GM19468 (cell line): ENCODE measurements around the gene LMX1A.

Experiments used
- ATAC-seq: cut with Tn5 transposase; IDR thresholded peaks from one replicate; pipeline ENCODE4 v1.9.1; 2021; ENCODE audit warnings: mild to moderate bottlenecking, moderate library complexity, moderate number of reproducible peaks; ENCODE audit not compliant: unreplicated experiment; ENCODE audit errors: extremely low read depth

LMX1A gene

DNA sequence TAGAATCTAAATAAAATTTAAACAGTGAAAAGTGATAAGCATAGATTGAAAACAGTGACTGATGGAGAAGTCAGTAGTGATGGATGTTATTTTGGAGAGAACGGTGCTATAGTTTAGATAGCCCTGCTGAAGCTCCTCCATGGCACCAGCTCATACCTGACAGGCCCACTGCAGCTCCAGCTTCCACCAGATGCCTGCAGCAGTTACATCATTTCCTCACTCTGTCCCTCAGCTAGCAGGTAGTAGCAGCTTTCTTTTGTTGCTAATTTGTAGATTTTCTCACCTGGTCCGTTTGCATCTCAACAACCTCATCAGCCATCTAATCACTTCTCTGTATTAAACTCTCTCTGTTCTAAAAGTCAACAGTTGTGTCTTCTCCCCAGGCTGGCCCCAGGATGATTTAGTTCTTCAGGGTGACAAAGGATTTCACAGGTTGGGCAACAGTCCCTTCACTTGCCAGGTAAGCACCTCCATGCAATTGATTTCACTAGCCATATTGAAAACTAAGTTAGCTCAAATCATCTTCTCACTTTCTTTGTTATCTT is 128.3 kb downstream of the LMX1A start:
- no peak for ATAC-seq

DNA sequence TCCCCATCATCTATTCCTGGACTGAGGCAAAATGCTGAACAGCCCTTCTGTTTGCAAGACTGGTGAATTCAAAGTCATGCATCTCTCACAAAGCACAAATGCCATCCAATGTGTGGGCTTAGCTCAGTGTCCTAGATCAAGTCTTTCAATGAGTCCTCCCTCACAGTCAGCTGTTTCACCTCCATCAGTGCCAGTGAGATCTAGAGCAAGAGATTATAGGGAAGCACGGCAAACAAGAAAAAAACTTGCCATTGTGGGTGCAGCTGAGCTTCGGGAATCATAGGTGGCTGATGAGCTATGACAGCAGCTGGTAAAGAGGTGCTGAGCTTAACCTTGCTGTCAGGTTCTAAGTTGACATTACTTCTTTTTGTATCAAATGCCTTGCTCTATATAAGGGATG is 130.2 kb downstream of the LMX1A start:
- ATAC-seq: no peak

DNA sequence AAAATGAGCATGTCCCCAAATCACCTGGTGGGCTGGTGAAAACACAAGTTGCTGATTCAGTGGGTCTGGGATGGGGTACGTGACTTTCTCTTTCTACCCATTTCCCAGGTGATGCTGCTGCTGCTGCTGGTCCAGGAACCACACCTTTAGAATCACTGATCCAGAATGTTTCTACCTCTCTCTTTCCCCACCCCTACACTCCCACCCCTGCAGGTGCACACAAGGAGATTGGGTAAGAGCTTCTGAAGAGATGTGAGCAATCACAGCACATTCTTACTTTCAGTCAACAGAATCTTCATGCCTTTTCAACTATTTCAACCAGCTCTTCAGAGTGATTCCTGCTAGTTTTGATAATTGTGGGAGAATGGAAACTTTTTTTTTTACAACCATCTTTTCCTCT is 130.9 kb downstream of the LMX1A start:
- ATAC-seq: no peak

DNA sequence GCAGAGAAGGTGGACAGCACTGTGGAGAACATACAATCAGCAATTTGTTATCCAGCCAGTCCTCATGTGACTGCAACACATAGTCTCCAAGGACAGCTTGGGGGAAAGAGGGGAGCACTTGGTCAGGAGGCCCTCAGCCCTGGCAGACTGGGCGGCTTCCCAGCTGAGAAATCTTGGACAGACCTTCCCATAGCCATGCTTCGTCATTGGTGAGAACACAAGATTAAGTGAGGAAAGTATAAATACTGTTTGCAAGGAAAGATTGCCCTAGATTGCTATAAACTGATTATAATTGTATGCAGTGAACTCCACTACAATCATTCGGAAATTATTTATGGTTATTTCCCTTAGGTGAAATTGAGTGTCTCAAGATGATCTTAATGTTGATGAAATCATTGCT is 131.5 kb downstream of the LMX1A start:
- no peak for ATAC-seq

DNA sequence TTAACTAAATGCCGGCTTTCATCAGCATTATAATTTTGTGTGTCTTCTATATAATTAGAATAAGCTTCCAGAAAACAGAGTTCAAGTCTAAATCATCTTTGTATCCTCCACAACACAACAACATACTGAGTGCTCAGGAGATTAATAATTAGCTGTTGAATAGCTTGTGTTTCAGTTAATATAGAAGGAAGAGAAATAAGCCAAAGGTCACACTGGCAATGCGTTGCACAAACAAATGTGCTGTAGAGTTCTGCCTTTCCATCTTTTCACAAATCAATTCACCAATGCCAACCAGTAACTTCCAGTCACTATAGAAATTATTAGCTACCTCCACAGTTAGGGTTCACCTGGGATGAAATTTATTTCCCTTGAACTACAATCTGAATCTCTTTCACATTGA is 132.0 kb downstream of the LMX1A start:
- ATAC-seq: no peak

DNA sequence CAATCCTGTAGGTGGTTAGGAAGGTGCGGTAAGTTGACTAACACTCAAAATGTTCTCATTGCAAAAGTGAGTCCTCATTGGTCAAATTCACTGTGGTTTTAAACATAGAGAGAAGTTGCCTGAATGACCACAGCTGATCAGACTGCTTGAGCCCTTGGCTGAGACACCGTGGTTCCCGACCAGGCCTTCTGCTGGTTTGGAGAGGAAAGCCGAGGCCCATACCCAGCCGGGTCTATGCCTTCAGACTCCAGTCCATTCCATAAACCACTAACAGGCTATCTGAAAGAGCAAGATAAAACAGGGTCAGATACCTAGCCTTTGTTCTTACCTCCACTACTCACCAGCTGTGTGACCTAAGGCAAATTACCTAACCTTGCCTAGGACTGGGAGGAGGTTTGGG is 133.9 kb downstream of the LMX1A start:
- ATAC-seq: no peak

DNA sequence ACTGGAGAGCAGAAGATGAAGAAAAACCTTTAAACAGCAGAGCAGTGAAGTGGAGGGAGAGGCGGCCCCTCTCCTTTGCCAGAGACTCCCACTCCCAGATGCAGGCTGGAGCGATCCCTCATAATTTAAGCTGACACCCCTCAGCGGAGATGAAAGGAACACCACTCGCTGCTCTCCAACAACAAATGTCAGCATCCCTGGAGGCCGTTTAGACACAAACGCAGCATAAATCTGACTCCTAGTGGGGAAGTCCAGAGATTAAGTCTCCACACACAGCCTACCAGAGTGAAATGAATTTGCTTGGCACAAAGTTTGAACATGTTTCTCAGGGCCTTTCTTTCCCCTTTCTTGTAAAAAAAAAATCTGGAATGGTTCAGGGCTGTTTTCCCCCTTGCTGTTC is 137.8 kb downstream of the LMX1A start:
- no peak for ATAC-seq

DNA sequence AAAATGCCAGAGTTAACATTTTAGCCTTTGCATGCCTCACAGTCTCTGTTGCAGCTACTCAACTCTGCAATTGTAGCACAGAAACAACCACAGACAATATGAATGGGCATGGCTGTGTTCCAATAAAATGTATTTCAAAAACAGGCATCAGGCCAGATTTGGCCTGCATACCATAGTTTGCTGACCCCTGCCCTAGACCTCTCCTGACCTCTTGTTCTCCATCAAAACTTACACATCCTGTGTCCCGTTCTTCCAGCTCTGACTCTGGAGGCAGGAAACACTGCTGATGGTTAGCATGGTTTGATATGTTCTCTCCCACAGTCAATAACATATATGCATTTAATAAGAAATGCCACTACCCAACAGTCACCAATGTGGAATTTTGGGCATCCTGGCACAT is 138.6 kb downstream of the LMX1A start:
- ATAC-seq: no peak

DNA sequence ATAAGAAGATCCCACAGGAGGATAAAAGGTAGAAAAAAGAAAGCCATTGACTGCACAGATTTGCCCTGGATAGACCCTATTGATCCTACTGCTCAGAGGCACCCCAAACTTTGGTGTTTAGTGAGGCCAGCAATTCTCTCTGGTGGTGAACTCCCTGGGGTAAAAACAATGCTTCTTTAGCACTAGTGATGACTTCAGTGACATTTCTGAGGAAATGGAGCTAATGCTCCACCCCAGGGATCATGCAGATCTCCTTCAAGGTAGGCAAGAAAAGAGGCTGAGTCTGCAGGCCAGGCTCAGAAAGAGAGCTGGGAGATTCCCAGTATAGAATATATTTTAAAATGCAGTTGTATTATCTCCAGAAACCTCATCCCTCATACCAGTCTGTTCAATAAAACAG is 140.3 kb downstream of the LMX1A start:
- ATAC-seq: no peak

DNA sequence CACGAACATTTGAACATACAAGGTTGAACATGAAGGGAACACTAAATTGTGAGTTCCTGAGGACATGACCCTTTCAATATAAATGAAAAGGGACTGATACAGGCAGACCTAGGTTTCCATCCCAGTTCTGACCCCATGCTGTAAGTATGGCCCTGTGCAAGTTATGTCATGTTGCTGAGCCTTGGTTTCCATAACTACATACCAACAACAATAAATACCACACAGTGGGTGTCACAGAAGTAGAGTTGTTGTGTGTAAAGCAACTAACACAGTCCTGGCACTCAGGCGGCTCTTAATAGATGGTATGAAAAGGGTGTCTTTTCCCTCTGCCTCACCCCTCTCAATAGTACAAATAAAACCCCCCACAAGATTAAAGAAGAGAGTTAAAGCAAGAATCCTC is 140.8 kb downstream of the LMX1A start:
- no peak for ATAC-seq

DNA sequence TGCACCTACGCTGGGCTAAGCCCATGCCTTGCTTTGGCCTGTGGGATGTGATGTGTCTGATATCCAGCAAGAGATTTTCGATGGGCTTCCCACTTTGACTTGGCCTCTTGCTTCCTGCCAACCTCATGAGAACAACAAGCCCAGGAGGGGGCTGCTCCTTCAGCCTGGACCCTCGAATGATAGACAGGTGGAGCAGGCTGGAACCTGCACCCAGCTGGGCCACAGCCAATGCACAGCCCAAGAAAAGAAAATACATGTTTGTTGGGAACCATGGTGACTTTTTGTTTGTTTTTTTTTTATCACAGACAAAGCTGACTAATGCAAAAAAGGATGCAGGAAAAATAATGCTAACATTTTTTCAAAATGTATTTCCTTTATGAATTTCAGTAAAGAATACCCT is 144.3 kb downstream of the LMX1A start:
- no peak for ATAC-seq

DNA sequence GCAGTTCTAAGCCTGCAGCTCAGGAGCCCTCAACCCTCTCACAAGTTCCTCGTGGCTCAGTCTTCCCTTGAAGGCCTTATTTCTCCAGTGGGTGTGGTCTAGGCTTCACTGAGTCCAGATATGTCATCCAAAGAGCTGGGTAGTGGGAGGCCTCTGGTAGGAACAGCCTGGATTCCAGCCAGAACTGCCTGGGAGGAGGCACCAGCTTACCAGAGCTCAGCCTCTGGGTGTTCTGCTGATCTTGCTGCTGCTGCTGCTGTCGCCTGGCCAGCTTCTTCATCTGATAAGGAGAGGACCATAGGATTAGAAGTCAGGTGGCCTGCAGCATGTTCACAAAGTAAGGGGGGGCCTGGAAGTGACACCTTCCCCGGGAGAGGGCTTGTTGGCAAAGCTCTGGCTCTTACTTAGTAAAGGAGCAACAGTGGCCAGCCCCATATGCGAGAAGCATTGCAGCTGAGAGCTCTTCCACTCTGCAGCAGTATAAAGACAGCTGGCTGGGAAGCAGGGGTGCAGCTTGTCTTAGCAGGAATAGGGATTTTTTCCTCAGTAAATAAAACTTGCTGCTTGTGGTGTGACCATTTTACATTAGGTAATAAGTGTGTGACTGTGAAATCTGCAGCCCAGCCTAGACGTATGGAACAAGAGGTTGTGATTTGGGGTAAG is 148.5 kb downstream of the LMX1A start:
- no peak for ATAC-seq

DNA sequence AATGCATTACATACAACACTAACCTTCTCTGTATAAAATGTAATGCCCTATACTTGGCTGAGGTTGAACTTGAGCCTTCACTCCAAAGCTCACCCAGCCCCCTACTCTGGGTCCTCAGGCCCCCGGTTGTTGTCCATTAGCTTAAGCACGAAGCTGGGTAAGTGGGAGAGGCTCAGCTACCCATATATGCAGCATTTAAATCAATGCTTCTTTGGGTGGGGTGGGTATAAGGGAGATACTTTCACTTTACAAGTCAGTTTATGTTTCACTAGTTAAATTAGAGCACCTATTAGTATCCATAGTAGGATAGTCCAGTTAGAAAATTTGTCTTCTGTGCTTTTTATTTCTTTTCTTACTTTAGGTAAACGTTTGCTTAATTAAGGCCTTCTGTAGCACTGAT is 151.4 kb downstream of the LMX1A start:
- no peak for ATAC-seq

DNA sequence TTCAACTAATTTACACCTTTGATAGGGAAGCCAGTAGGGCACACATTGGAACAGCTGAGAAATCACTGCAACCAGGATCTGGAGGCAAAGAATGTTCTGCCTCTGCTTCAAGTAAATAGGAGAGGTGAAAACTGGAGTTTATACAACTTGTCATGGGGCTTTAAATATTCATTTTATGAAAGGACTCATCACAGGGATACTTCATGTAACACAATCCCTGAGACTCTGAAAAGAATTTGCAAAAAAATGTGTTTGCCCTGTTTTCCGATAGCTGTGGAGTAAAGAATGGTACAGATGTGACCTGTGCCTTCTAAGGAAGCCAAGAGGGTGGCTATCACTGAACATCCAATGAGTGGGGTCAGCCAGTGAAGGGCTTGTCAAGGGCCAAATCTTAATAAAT is 152.0 kb downstream of the LMX1A start:
- ATAC-seq: no peak

DNA sequence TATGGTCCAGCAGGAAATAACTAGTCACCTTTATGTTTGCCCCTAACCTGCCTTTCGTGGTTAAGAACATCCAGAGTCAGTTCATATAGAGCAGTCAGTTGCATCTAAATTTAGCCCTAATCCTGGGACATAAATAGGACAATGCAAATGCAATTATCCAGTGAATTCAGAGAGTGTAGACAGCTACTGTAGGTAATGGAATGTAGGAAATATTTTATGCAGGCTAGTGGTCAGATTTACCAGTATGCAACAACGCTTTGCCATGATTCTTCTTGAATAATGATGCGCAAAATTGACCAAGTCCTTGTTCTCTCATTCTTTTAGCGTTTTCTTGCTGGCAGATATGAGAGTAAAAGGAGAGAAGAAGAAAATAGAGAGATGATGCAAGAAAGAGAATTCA is 165.4 kb downstream of the LMX1A start:
- no peak for ATAC-seq

DNA sequence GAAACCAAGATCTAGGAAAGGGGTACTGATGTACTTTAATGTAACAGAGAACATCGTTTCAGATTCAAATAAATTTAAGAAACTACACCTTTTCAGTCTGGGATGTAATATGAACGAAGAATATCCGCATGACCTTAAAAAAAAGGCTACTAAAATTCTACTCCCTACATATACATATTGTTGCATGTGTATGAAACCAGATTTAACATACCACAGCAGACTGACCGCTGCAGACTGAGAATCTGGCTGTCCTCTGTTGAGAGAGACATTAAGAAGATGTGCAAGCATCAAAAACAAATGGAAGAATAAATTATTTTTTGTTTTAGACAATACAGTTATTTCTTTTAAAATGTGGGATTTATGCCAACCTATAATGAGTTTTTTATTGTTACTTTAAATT is 166.6 kb downstream of the LMX1A start:
- ATAC-seq: no peak

DNA sequence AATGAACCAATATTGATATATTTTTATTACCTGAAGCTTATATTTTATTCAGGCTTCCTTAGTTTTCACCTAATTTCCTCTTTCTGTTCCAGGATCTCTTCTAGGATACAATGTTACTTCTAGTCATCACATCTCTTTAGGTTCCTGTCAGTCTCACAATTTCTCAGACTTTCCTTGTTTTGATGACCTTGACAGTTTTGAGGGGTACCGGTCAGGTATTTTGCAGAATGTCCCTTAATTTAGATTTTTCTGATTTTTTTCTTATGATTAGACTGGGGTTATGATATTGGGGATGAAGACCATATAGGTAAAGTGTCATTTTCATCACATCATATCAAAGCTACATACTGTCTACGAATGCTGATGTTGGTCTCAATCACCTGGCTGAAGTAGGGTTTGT is 167.5 kb downstream of the LMX1A start:
- no peak for ATAC-seq

DNA sequence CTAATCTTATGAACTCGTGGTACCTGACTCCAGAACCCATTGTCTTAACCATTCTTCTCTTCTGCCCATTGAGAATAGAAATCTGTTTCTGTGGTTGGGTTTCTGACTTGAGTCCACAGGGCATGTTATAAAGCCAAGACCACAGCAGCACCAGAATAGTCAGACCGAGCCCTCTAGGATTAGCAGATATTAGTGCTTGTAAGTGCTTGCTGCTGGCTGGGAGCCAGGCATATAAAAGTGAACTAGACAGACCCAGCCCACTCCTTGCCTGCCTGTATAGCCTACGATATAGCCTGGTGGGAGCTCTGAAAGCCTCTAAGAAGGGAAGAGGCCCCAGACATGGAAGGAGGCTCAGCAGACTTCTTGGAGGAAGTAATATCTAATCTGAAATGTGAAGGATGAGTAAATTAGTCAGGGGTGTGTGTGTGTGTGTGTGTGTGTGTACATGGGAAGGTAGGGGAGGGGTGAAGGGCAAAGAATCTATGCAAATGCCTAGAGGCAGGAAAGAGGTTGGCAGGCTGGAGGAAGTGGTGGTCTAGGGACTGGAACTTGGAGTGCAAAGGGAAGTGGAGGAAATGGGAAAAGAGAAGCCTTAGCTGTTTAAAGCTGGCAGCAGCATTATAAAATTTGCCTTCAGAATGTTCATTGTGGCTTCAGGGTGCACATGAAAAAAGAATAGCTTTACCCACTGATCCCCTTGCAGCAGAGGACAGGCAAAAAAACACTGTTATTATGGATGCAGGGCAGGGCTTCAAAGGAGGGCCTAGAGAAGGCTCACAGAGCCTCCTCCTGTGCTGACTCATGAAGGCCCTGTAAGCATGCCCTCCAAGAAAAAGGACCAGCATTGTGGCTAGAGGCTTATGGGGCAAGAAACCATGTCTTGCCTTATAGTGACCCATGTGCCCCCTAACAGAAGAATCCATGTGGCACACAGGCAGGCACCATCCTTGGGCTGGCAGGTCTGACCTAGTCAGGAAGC is 169.2 kb downstream of the LMX1A start:
- no peak for ATAC-seq

DNA sequence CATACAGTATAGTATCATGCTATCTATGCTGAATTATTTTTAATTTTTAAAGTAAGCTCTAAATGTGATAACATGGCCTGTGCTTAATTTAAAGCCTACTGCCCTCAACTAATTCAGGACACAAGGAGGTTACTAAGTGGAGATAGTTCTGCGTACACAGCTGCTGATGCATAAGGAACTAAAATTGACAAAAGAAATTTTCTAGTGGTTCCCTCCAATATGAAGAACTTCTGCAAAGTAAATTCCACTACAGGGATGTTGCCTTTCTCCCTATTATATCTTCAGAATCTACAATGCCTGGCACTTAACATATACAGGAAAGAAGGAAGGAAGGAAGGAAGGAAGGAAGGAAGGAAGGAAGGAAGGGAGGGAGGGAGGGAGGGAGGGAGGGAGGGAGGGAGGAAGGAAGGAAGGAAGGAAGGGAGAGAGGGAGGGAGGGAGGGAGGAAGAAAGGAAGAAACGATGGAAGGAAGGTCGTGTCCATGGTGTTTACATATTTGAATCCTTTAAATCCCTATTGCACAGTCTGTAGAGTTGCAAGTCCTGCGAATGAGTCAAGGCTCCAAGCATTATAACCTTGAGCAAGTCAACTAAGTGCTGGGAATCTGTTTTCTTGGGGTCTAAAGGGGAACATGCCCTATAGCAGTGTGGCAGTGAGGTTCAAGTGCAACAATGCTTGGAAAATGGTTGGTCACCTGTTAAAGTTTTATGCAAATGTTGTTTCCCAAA is 171.2 kb downstream of the LMX1A start:
- no peak for ATAC-seq

DNA sequence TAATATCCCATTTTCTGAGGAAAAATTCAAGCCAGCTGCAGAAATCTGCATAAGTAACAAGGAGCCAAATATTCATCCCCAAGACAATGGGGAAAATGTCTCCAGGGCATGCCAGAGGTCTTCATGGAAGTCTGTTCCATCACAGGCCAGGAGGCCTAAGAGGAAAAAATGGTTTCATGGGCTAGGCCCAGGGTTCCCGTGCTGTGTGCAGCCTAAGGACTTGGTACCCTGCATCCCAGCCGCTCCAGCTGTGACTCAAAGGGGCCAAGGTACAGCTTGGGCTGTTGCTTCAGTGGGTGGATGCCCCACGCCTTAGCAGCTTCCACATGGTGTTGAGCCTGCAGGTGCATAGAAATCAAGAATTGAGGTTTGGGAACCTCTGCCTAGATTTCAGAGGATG is 173.5 kb downstream of the LMX1A start:
- no peak for ATAC-seq

DNA sequence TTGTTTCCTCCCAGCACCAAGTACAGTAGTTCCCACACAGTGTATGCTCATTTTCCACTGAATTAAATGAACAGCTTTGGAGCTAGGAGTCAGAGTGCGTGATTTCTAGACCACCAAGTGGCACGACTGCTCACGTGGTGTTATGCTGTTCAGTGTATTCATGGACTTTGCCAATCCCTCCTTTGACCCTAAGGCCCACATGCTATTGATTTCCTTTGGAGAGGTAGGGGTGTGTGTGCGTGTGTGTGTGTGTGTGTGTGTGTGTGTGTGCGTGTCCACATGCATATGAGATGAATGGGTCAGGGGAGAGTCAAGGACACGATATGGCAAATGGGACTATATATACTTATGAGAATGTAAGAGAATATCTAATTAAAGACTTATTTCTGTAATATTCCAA is 177.2 kb downstream of the LMX1A start:
- no peak for ATAC-seq
